GM18909 (cell line): Measurements from ENCODE around the gene PCTP.

Source experiments
- ATAC-seq: cut with Tn5 transposase; IDR thresholded peaks from one replicate; pipeline ENCODE4 v1.9.1; 2021; ENCODE audit warnings: mild to moderate bottlenecking; ENCODE audit not compliant: unreplicated experiment, poor library complexity

PCTP gene

GRCh38 chr17:55750750-55751657, at the start of gene PCTP:
Gene PCTP, plus strand, starts transcription at chr17:55751051. Its CDS starts 53 bp downstream, at chr17:55751104.
- ATAC-seq = peak; percentile 99

GRCh38 chr17:55702150-55702549, 48.7 kb upstream of the PCTP start:
- ATAC-seq = no peak

GRCh38 chr17:55704401-55704800, 46.5 kb upstream of the PCTP start:
- ATAC-seq = no peak

GRCh38 chr17:55705847-55706246, 45.0 kb upstream of the PCTP start:
- ATAC-seq = peak; percentile 74

- no peak for ATAC-seq
These were observed 43.8 kb upstream of the PCTP start for GRCh38 chr17:55706808-55707773.

GRCh38 chr17:55708175-55708974, 42.5 kb upstream of the PCTP start:
- no peak for ATAC-seq

GRCh38 chr17:55709440-55709839, 41.4 kb upstream of the PCTP start:
- ATAC-seq = no peak

GRCh38 chr17:55709984-55710383, 40.9 kb upstream of the PCTP start:
- no peak for ATAC-seq

GRCh38 chr17:55710410-55710809, 40.4 kb upstream of the PCTP start:
- no peak for ATAC-seq

GRCh38 chr17:55710829-55711496, 39.9 kb upstream of the PCTP start:
- no peak for ATAC-seq

- no peak for ATAC-seq
These were observed 33.4 kb upstream of the PCTP start for GRCh38 chr17:55717432-55717831.

- ATAC-seq = peak; percentile 63
These were observed 32.7 kb upstream of the PCTP start for GRCh38 chr17:55717898-55718735.

- no peak for ATAC-seq
These were observed 29.7 kb upstream of the PCTP start for GRCh38 chr17:55720919-55721836.

- ATAC-seq = no peak
These were observed 28.7 kb upstream of the PCTP start for GRCh38 chr17:55722016-55722736.

GRCh38 chr17:55722742-55723487, 27.9 kb upstream of the PCTP start, which contains the start of gene TMEM100:
Gene TMEM100, minus strand, starts transcription at chr17:55722864. Its CDS starts 1,794 bp downstream, at chr17:55721070.
- no peak for ATAC-seq

GRCh38 chr17:55723488-55723848, 27.4 kb upstream of the PCTP start:
- ATAC-seq = no peak
